Measurements from ENCODE around the gene TNS3. TPM values are rescaled to one million over a fixed set of nuclear protein-coding genes. Genes with fewer than 3 reads are reported as not detected.
A peak's percentile ranks its signal among the peaks of the same experiment; 100 is the strongest.
"Not testable (repeated sequence)": the region's sequence is repeated elsewhere in the genome, so short reads cannot be mapped to it uniquely, and the experiment has no call there.

The TNS3 gene
- total and polyA plus RNA-seq, 4 donors = 58.6 to 117 (median 74.7) TPM

GRCh38 chr7:47470567-47471357, 111.1 kb downstream of the TNS3 start:
- Histone ChIP-seq H3K27me3 (ENCODE audit: control insufficient read depth, insufficient read depth, low read length) (no peaks in the 10 kb centered on the region), H3K9me3 (ENCODE audit: control insufficient read depth, insufficient read depth, low read length) (no peaks in the 10 kb centered on the region), H3K4me3 (ENCODE audit: low read depth, low read length) (no peak overlapping the region), H3K36me3 (ENCODE audit: control insufficient read depth, insufficient read depth, low read length) (peaks cover 26% of the 10 kb centered on the region), H3K4me1 (ENCODE audit: control insufficient read depth, insufficient read depth, low read length) (peaks cover 17% of the 10 kb centered on the region), H3K27ac (ENCODE audit: low read depth, low read length) (no peak overlapping the region)
- no peak for DNase-seq (ENCODE audit: low read depth in 4 of 6, low spot score in 6 of 6)
- 60% methylated on average over 9 of the region's 13 CpGs for WGBS (ENCODE audit: insufficient coverage)

GRCh38 chr7:47469846-47470245, 112.1 kb downstream of the TNS3 start:
- WGBS (ENCODE audit: insufficient coverage) = 0% methylated on average over 1 of the region's 5 CpGs
- not testable (repeated sequence) for H3K9me3 ChIP-seq (ENCODE audit: control insufficient read depth, insufficient read depth, low read length); DNase-seq (ENCODE audit: low read depth in 4 of 6, low spot score in 6 of 6); H3K4me3 ChIP-seq (ENCODE audit: low read depth, low read length); H3K4me1 ChIP-seq (ENCODE audit: control insufficient read depth, insufficient read depth, low read length); H3K27me3 ChIP-seq (ENCODE audit: control insufficient read depth, insufficient read depth, low read length); H3K27ac ChIP-seq (ENCODE audit: low read depth, low read length)
- H3K36me3 ChIP-seq (ENCODE audit: control insufficient read depth, insufficient read depth, low read length) = peaks cover 21% of the 10 kb centered on the region

DNA sequence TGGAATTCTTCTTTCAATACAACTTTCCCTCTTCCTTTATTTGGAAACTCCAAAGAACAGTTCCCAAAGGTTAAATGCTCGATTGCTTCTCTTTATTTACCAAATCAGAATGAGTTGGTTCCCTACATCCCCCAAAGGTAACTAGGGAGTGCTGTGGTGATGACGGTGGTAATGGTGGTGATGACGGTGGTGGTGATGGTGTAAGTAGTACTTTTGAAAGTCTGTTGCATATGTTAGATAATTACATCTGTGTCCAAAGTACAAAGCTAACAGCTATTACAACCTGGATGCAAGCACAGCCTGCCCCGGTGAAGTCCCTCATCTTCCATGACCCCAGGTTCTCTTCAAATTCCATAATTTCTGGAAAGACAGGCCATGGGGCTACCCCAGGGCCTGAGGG, 115.1 kb downstream of the TNS3 start:
- peaks cover 9% of the 10 kb centered on the region for H3K36me3 ChIP-seq (ENCODE audit: control insufficient read depth, insufficient read depth, low read length)
- H3K4me3 ChIP-seq (ENCODE audit: low read depth, low read length) = no peak overlapping the region
- WGBS (ENCODE audit: insufficient coverage) = no CpG with 5 or more reads among the region's 4 CpGs
- DNase-seq (ENCODE audit: low read depth in 4 of 6, low spot score in 6 of 6) = no peak
- H3K4me1 ChIP-seq (ENCODE audit: control insufficient read depth, insufficient read depth, low read length) = peaks cover 13% of the 10 kb centered on the region
- no peak overlapping the region for H3K27ac ChIP-seq (ENCODE audit: low read depth, low read length)
- H3K27me3 ChIP-seq (ENCODE audit: control insufficient read depth, insufficient read depth, low read length) = no peaks in the 10 kb centered on the region
- no peaks in the 10 kb centered on the region for H3K9me3 ChIP-seq (ENCODE audit: control insufficient read depth, insufficient read depth, low read length)

DNA sequence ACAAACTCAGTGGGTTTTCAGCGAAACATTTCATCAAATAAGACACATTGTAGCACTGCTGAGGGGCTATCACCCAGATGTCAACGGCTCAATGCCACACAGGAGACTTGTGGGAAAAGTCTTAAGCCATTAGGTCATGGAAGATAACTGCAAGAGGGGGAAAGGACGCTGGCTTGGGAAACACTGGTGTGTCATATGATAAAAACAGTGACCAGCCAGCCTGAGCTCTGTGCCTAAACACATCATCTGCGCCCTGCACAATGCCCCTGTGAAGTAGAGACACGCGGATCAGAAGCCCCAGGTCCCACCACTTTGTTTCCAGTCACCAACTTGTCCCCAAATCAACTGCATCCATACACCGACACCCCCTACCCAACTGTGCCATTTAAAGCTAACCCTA, 116.7 kb downstream of the TNS3 start:
- WGBS (ENCODE audit: insufficient coverage) = 84% methylated on average over 6 of the region's 7 CpGs
- H3K27me3 ChIP-seq (ENCODE audit: control insufficient read depth, insufficient read depth, low read length) = no peaks in the 10 kb centered on the region
- H3K36me3 ChIP-seq (ENCODE audit: control insufficient read depth, insufficient read depth, low read length) = no peaks in the 10 kb centered on the region
- peaks cover 19% of the 10 kb centered on the region for H3K4me1 ChIP-seq (ENCODE audit: control insufficient read depth, insufficient read depth, low read length)
- no peak for DNase-seq (ENCODE audit: low read depth in 4 of 6, low spot score in 6 of 6)
- H3K9me3 ChIP-seq (ENCODE audit: control insufficient read depth, insufficient read depth, low read length) = no peaks in the 10 kb centered on the region
- H3K27ac ChIP-seq (ENCODE audit: low read depth, low read length) = no peak overlapping the region
- no peak overlapping the region for H3K4me3 ChIP-seq (ENCODE audit: low read depth, low read length)

DNA sequence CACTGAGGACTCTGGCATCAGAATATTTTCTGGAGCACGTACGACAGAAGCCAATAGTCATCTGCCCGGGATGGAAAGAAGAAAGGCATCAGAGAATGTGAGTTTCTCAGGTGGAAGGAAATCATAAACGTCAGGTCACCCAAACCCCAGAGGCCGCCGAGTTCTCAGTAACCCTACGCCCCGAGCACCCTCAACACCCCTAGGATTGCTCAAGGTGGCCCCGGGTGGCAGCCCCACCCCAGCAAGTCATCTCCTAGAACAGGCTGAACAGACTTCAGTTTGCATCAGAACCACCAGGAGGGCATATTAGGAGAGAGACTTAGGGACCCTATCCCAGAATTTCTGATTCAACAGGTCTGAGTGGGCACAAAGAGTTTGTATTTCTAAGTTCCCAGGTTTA, 117.6 kb downstream of the TNS3 start:
- H3K9me3 ChIP-seq (ENCODE audit: control insufficient read depth, insufficient read depth, low read length) = no peaks in the 10 kb centered on the region
- H3K27ac ChIP-seq (ENCODE audit: low read depth, low read length) = no peak overlapping the region
- 100% methylated on average over 3 of the region's 9 CpGs for WGBS (ENCODE audit: insufficient coverage)
- H3K4me3 ChIP-seq (ENCODE audit: low read depth, low read length) = no peak overlapping the region
- peaks cover 22% of the 10 kb centered on the region for H3K4me1 ChIP-seq (ENCODE audit: control insufficient read depth, insufficient read depth, low read length)
- no peak for DNase-seq (ENCODE audit: low read depth in 4 of 6, low spot score in 6 of 6)
- no peaks in the 10 kb centered on the region for H3K36me3 ChIP-seq (ENCODE audit: control insufficient read depth, insufficient read depth, low read length)
- no peaks in the 10 kb centered on the region for H3K27me3 ChIP-seq (ENCODE audit: control insufficient read depth, insufficient read depth, low read length)

GRCh38 chr7:47461746-47462145, 120.2 kb downstream of the TNS3 start:
- peaks cover 25% of the 10 kb centered on the region for H3K4me1 ChIP-seq (ENCODE audit: control insufficient read depth, insufficient read depth, low read length)
- no peaks in the 10 kb centered on the region for H3K27me3 ChIP-seq (ENCODE audit: control insufficient read depth, insufficient read depth, low read length)
- peak overlapping the region; percentile 4 for H3K27ac ChIP-seq (ENCODE audit: low read depth, low read length)
- WGBS (ENCODE audit: insufficient coverage) = 83% methylated on average over 2 of the region's 4 CpGs
- H3K4me3 ChIP-seq (ENCODE audit: low read depth, low read length) = no peak overlapping the region
- no peaks in the 10 kb centered on the region for H3K9me3 ChIP-seq (ENCODE audit: control insufficient read depth, insufficient read depth, low read length)
- no peaks in the 10 kb centered on the region for H3K36me3 ChIP-seq (ENCODE audit: control insufficient read depth, insufficient read depth, low read length)
- no peak for DNase-seq (ENCODE audit: low read depth in 4 of 6, low spot score in 6 of 6)

GRCh38 chr7:47461161-47461560, 120.8 kb downstream of the TNS3 start:
- Histone ChIP-seq H3K9me3 (ENCODE audit: control insufficient read depth, insufficient read depth, low read length) (no peaks in the 10 kb centered on the region), H3K4me3 (ENCODE audit: low read depth, low read length) (no peak overlapping the region), H3K27me3 (ENCODE audit: control insufficient read depth, insufficient read depth, low read length) (no peaks in the 10 kb centered on the region), H3K4me1 (ENCODE audit: control insufficient read depth, insufficient read depth, low read length) (peaks cover 25% of the 10 kb centered on the region), H3K27ac (ENCODE audit: low read depth, low read length) (peak overlapping the region; percentile 4), H3K36me3 (ENCODE audit: control insufficient read depth, insufficient read depth, low read length) (no peaks in the 10 kb centered on the region)
- WGBS (ENCODE audit: insufficient coverage) = 35% methylated on average over 4 of the region's 4 CpGs
- peak in 5 of 6 donors; percentile 24 to 90 (median 52) for DNase-seq (ENCODE audit: low read depth in 4 of 6, low spot score in 6 of 6)

GRCh38 chr7:47460251-47460989, 121.5 kb downstream of the TNS3 start:
- no peaks in the 10 kb centered on the region for H3K36me3 ChIP-seq (ENCODE audit: control insufficient read depth, insufficient read depth, low read length)
- 74% methylated on average over 5 of the region's 11 CpGs for WGBS (ENCODE audit: insufficient coverage)
- no peak overlapping the region for H3K27ac ChIP-seq (ENCODE audit: low read depth, low read length)
- DNase-seq (ENCODE audit: low read depth in 4 of 6, low spot score in 6 of 6) = no peak
- peaks cover 30% of the 10 kb centered on the region for H3K4me1 ChIP-seq (ENCODE audit: control insufficient read depth, insufficient read depth, low read length)
- H3K9me3 ChIP-seq (ENCODE audit: control insufficient read depth, insufficient read depth, low read length) = no peaks in the 10 kb centered on the region
- H3K27me3 ChIP-seq (ENCODE audit: control insufficient read depth, insufficient read depth, low read length) = no peaks in the 10 kb centered on the region
- no peak overlapping the region for H3K4me3 ChIP-seq (ENCODE audit: low read depth, low read length)

DNA sequence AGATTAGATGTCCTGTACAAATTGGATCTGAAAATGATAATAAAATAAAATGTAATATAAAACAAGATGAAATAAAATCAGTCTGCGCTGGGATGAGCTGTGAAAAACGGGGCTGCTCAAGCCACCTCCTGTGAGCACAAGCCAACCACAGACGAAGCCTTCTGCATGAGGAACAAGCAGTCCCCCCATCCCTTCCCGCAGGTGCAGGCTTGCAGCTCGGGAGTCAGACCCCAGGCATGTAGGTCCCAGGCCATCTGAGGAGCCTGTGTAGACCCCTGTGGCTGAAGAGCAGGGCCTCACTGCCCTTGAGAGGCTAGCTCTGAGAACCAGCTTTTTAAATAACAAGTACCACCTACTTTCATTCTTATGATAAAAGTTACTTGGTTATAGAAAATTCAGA, 123.4 kb downstream of the TNS3 start:
- Histone ChIP-seq H3K4me3 (ENCODE audit: low read depth, low read length) (no peak overlapping the region), H3K36me3 (ENCODE audit: control insufficient read depth, insufficient read depth, low read length) (no peaks in the 10 kb centered on the region), H3K4me1 (ENCODE audit: control insufficient read depth, insufficient read depth, low read length) (peaks cover 49% of the 10 kb centered on the region), H3K27ac (ENCODE audit: low read depth, low read length) (no peak overlapping the region), H3K9me3 (ENCODE audit: control insufficient read depth, insufficient read depth, low read length) (no peaks in the 10 kb centered on the region), H3K27me3 (ENCODE audit: control insufficient read depth, insufficient read depth, low read length) (no peaks in the 10 kb centered on the region)
- DNase-seq (ENCODE audit: low read depth in 4 of 6, low spot score in 6 of 6) = no peak
- WGBS (ENCODE audit: insufficient coverage) = 66% methylated on average over 4 of the region's 5 CpGs

DNA sequence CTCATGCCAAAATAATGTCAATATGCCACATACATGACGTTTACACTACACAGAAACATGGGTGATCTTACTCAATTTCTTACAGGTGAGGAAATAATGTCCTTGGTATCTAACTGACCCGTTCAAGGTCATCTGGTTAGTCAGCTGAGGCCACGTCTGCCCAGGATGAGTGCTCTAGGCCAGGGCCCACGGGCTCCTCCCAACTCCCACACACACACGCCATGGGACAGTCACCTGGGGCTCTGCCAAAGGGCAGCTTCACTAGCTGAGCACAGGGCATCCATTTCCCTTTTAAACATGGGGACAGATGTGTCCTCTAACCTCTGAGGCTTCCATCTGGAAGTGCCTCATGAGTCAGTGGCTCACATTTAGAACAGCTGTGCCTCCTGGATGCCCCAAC, 123.9 kb downstream of the TNS3 start:
- peaks cover 2% of the 10 kb centered on the region for H3K36me3 ChIP-seq (ENCODE audit: control insufficient read depth, insufficient read depth, low read length)
- peak in 1 of 6 donors; percentile 9 for DNase-seq (ENCODE audit: low read depth in 4 of 6, low spot score in 6 of 6)
- no peaks in the 10 kb centered on the region for H3K9me3 ChIP-seq (ENCODE audit: control insufficient read depth, insufficient read depth, low read length)
- no peak overlapping the region for H3K27ac ChIP-seq (ENCODE audit: low read depth, low read length)
- 89% methylated on average over 4 of the region's 5 CpGs for WGBS (ENCODE audit: insufficient coverage)
- no peaks in the 10 kb centered on the region for H3K27me3 ChIP-seq (ENCODE audit: control insufficient read depth, insufficient read depth, low read length)
- H3K4me3 ChIP-seq (ENCODE audit: low read depth, low read length) = no peak overlapping the region
- peaks cover 50% of the 10 kb centered on the region for H3K4me1 ChIP-seq (ENCODE audit: control insufficient read depth, insufficient read depth, low read length)
